ENCODE measurements around the gene TMEM131.
"Not testable (repeated sequence)": the region's sequence is repeated elsewhere in the genome, so short reads cannot be mapped to it uniquely, and the experiment has no call there.

TMEM131 gene

DNA sequence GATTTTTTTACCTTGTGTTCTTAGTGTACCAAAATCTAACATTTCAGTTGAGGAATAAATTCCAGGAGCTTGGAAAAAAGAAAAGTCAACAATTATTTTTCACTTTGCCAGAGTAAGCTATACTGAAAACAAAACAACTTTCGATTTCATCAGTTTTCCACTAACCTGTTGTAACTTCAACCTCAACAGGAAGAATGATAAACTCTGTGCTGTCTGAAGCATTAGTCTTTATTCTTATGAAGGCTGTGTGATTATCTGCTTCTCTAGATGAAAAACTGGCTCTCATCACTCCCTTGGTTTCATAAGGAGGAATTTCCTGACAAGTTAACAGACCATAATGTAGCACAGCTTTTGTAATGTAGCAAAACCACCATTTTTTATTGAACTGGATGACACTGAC, 161.1 kb downstream of the TMEM131 start:
- H3K27ac ChIP-seq (ENCODE audit: low read length) = no peak overlapping the region
- H3K4me1 ChIP-seq (ENCODE audit: low read length) = no peaks in the 10 kb centered on the region

GRCh38 chr2:97831121-97831520, 164.6 kb downstream of the TMEM131 start:
- Histone ChIP-seq H3K4me2 (ENCODE audit: low read length) (no peak overlapping the region), H3K4me3 (ENCODE audit: low read length) (no peak overlapping the region), H3K27ac (ENCODE audit: low read length) (no peak overlapping the region), H3K9me3 (ENCODE audit: insufficient read depth, low read length) (no peaks in the 10 kb centered on the region), H3K9ac (ENCODE audit: low read length) (no peak overlapping the region), H3K36me3 (replicated peaks; ENCODE audit: low read depth, low read length) (peaks cover 26% of the 10 kb centered on the region), H3K79me2 (ENCODE audit: low read length) (no peaks in the 10 kb centered on the region; the same call in 1 of the 2 replicates), H3K4me1 (ENCODE audit: low read length) (peaks cover 10% of the 10 kb centered on the region), H4K20me1 (ENCODE audit: insufficient read depth, low read length) (peaks cover 10% of the 10 kb centered on the region; the same call in 1 of the 2 replicates), H2AFZ (ENCODE audit: low read depth, low read length) (no peak overlapping the region), H3K27me3 (ENCODE audit: low read depth, low read length) (no peaks in the 10 kb centered on the region)
- TF ChIP-seq EZH2phosphoT487 (IDR thresholded peaks at IDR 0.05; ENCODE audit: low read depth) (no peak), CTCF (IDR thresholded peaks at IDR 0.05; ENCODE audit: low read depth, low read length) (no peak)

More for the DNA sequence above, 161.1 kb downstream of the TMEM131 start:
- no peaks in the 10 kb centered on the region for H3K27me3 ChIP-seq (ENCODE audit: low read depth, low read length)
- TF ChIP-seq CTCF (IDR thresholded peaks at IDR 0.05; ENCODE audit: low read depth, low read length) = no peak
- no peak for TF ChIP-seq EZH2phosphoT487 (IDR thresholded peaks at IDR 0.05; ENCODE audit: low read depth)
- no peak overlapping the region for H2AFZ ChIP-seq (ENCODE audit: low read depth, low read length)
- no peaks in the 10 kb centered on the region for H3K9me3 ChIP-seq (ENCODE audit: insufficient read depth, low read length)
- H4K20me1 ChIP-seq (ENCODE audit: insufficient read depth, low read length) = peaks cover 8% of the 10 kb centered on the region; the same call in 1 of the 2 replicates
- H3K36me3 ChIP-seq (replicated peaks; ENCODE audit: low read depth, low read length) = peaks cover 40% of the 10 kb centered on the region
- H3K79me2 ChIP-seq (ENCODE audit: low read length) = no peaks in the 10 kb centered on the region
- no peak overlapping the region for H3K4me3 ChIP-seq (ENCODE audit: low read length)
- H3K9ac ChIP-seq (ENCODE audit: low read length) = no peak overlapping the region
- no peak overlapping the region for H3K4me2 ChIP-seq (ENCODE audit: low read length)

DNA sequence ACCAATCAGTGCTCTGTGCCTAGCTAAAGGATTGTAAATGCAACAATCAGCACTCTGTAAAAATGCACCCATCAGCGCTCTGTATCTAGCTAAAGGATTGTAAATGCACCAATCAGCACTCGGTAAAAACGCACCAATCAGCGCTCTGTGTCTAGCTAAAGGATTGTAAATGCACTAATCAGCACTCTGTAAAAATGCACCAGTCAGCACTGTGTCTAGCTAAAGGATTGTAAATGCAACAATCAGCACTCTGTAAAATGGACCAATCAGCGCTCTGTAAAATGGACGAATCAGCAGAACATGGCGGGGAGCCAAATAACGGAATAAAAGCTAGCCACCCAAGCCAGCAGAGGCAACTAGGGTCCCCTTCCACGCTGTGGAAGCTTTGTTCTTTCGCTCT, 166.5 kb downstream of the TMEM131 start:
- not testable (repeated sequence) for H3K4me3 ChIP-seq (ENCODE audit: low read length); H3K27ac ChIP-seq (ENCODE audit: low read length); H3K9ac ChIP-seq (ENCODE audit: low read length); H3K27me3 ChIP-seq (ENCODE audit: low read depth, low read length); H2AFZ ChIP-seq (ENCODE audit: low read depth, low read length); H3K4me2 ChIP-seq (ENCODE audit: low read length); H4K20me1 ChIP-seq (ENCODE audit: insufficient read depth, low read length); H3K9me3 ChIP-seq (ENCODE audit: insufficient read depth, low read length); H3K79me2 ChIP-seq (ENCODE audit: low read length)
- H3K4me1 ChIP-seq (ENCODE audit: low read length) = peaks cover 18% of the 10 kb centered on the region
- peaks cover 16% of the 10 kb centered on the region for H3K36me3 ChIP-seq (replicated peaks; ENCODE audit: low read depth, low read length)

DNA sequence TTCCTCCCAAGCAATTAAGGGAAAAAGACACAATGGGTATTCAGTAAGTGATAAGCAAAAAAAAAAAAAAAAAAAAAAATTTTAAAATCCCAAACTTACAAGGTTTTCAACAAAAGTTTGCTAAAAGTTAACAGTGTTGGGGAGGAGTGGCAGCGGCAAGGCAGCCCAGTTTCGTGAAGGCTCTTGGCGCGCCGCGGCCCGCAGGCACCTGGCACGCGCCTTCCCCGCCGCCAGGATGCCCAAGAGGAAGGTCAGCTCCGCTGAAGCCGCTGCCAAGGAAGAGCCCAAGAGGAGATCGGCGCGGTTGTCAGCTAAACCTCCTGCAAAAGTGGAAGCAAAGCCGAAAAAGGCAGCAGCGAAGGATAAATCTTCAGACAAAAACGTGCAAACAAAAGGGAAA, 168.7 kb downstream of the TMEM131 start:
- not testable (repeated sequence) for H3K79me2 ChIP-seq (ENCODE audit: low read length); H3K27me3 ChIP-seq (ENCODE audit: low read depth, low read length); H3K36me3 ChIP-seq (replicated peaks; ENCODE audit: low read depth, low read length); H2AFZ ChIP-seq (ENCODE audit: low read depth, low read length); H3K4me2 ChIP-seq (ENCODE audit: low read length); H3K9ac ChIP-seq (ENCODE audit: low read length); H4K20me1 ChIP-seq (ENCODE audit: insufficient read depth, low read length); H3K9me3 ChIP-seq (ENCODE audit: insufficient read depth, low read length); H3K4me3 ChIP-seq (ENCODE audit: low read length)
- H3K27ac ChIP-seq (ENCODE audit: low read length) = peak overlapping the region; percentile 57
- peaks cover 18% of the 10 kb centered on the region for H3K4me1 ChIP-seq (ENCODE audit: low read length)

DNA sequence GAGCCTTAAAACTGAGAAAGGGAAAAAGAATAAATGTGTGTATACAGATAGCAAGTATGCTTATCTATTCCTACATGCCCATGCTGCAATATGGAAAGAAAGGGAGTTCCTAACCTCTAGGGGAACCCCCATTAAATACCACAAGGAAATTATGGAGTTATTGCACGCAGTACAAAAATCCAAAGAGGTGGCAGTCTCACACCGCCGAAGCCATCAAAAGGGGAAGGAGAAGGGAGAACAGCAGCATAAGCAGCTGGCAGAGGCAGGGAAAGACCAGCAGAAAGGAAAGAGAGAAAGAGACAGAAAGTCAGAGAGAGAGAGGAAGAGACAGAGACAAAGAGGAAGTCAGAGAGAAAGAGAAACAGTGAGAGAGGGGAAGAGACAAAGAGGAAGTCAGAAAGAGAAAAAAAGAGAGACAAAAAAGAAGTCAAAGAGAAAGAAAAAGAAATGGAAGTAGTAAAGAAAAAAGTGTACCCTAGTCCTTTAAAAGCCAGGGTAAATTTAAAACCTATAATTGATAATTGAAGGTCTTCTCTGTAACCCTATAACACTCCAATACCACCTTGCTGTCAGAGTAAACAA, 169.4 kb downstream of the TMEM131 start:
- H3K4me2 ChIP-seq (ENCODE audit: low read length) = peak overlapping the region; percentile 29

DNA sequence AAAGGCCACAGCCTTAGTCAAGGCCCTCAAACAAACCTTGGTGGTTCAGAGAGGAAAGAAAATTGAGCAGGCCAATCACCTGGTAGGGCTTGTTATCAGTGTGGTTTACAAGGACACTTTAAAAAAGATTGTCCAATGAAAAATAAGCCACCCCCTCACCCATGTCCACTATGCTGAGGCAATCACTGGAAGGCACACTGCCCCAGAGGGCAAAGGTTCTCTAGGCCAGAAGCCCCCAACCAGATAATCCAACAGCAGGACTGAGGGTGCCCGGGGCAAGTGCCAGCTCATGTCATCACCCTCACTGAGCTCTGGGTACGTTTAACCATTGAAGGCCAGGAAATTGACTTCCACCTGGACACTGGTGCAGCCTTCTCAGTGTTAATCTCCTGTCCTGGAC, 171.7 kb downstream of the TMEM131 start:
- H3K36me3 ChIP-seq (replicated peaks; ENCODE audit: low read depth, low read length); H3K27ac ChIP-seq (ENCODE audit: low read length); H2AFZ ChIP-seq (ENCODE audit: low read depth, low read length); H3K9me3 ChIP-seq (ENCODE audit: insufficient read depth, low read length); H4K20me1 ChIP-seq (ENCODE audit: insufficient read depth, low read length); H3K9ac ChIP-seq (ENCODE audit: low read length); H3K79me2 ChIP-seq (ENCODE audit: low read length); H3K27me3 ChIP-seq (ENCODE audit: low read depth, low read length); H3K4me3 ChIP-seq (ENCODE audit: low read length); H3K4me2 ChIP-seq (ENCODE audit: low read length): not testable (repeated sequence)
- H3K4me1 ChIP-seq (ENCODE audit: low read length) = peaks cover 18% of the 10 kb centered on the region

More for the DNA sequence above, 169.4 kb downstream of the TMEM131 start:
- not testable (repeated sequence) for H3K9me3 ChIP-seq (ENCODE audit: insufficient read depth, low read length); H2AFZ ChIP-seq (ENCODE audit: low read depth, low read length); H3K36me3 ChIP-seq (replicated peaks; ENCODE audit: low read depth, low read length); H3K79me2 ChIP-seq (ENCODE audit: low read length); H3K4me3 ChIP-seq (ENCODE audit: low read length); H4K20me1 ChIP-seq (ENCODE audit: insufficient read depth, low read length); H3K27me3 ChIP-seq (ENCODE audit: low read depth, low read length); H3K9ac ChIP-seq (ENCODE audit: low read length)
- TF ChIP-seq CTCF (IDR thresholded peaks at IDR 0.05; ENCODE audit: low read depth, low read length) = peak; percentile 15; the same call in 1 of the 2 replicates
- H3K4me1 ChIP-seq (ENCODE audit: low read length) = peaks cover 18% of the 10 kb centered on the region
- H3K27ac ChIP-seq (ENCODE audit: low read length) = peak overlapping the region; percentile 57

GRCh38 chr2:97821862-97822261, 173.9 kb downstream of the TMEM131 start:
- Histone ChIP-seq H3K4me1 (ENCODE audit: low read length) (peaks cover 15% of the 10 kb centered on the region), H3K36me3 (replicated peaks; ENCODE audit: low read depth, low read length) (peaks cover 11% of the 10 kb centered on the region)
- not testable (repeated sequence) for H3K79me2 ChIP-seq (ENCODE audit: low read length); H3K4me3 ChIP-seq (ENCODE audit: low read length); H3K4me2 ChIP-seq (ENCODE audit: low read length); H2AFZ ChIP-seq (ENCODE audit: low read depth, low read length); H3K27ac ChIP-seq (ENCODE audit: low read length); H3K9ac ChIP-seq (ENCODE audit: low read length); H4K20me1 ChIP-seq (ENCODE audit: insufficient read depth, low read length); H3K27me3 ChIP-seq (ENCODE audit: low read depth, low read length); H3K9me3 ChIP-seq (ENCODE audit: insufficient read depth, low read length)

Data from OCI-LY3 (cell line).